Epithelial cell of esophagus (primary cell): ENCODE measurements around the gene FOXF2.

Experiments
- DNase-seq: peaks from one replicate; pipeline ENCODE4 v3.0.0; 2010; ENCODE audit warnings: low read depth
- H3K4me3 ChIP-seq: 2 replicates; pipeline ENCODE4 v1.5.1; 2011; ENCODE audit warnings: mild to moderate bottlenecking, low read length, control low read depth
- TF ChIP-seq, protein P1 (sequence below): IDR thresholded peaks from 2 replicates; pipeline ENCODE4 v1.5.1; 2011; ENCODE audit warnings: low read depth, mild to moderate bottlenecking, low read length, control low read depth, inconsistent platforms; ENCODE audit not compliant: insufficient read depth; ENCODE audit errors: missing control alignments

Gene FOXF2

DNA sequence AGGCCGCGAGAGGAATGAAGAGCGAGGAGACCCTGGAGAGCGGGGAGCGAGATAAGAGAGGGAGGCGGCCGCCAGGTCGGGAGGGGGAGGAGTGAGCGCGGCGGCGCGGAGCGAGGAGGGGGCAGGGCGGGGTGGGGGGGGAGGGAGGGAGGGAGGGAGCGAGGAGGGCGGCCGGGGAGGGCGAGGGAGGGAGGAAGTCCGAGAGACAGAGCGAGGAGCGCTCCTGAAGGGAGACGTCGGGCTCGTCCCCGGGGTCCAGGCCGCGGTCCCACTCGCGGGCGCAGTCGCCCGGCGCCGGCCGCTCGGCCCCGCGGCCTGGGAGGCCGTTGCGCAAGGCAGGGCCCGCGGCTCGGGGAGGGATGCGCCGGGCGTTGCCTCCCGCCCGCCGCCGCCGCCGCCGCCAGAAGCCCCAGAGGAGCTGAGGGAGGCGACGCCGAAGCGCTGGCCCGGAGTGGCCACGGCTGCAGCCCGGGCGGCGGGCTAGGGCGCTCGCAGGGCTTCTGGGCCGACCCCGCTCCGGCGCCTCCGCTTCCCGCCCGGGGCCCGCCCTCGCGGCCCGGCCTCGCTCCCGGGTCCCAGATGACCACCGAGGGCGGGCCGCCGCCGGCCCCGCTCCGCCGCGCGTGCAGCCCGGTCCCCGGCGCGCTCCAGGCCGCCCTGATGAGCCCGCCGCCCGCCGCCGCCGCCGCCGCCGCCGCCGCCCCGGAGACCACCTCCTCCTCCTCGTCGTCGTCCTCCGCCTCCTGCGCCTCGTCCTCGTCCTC lies at the start of gene FOXF2:
FOXF2 (plus strand) TSS at position 208 of the 764 bp plus-strand sequence; CDS start at position 580, 372 bp downstream.
- no peak for DNase-seq
- H3K4me3 ChIP-seq = peak within 1 kb of the TSS; percentile 32

DNA sequence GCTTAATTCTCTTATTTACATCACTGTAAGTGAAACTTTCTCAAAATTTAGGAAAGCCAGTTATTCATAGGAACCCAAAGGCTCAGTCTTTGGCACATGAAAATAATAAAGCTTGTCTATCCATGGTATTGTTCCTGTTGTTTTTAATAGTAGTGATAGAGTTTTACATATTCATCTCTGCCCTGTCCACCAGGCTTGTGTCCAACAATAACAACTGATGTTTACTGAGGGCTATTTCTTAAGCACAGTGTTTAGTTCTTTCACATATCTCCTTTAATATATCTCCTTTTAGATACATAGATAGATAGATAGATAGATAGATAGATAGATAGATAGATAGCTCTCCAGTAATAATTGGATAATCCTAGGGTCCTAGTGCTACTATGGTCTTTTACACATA lies 43.3 kb upstream of the FOXF2 start:
- TF ChIP-seq, protein P1, sequence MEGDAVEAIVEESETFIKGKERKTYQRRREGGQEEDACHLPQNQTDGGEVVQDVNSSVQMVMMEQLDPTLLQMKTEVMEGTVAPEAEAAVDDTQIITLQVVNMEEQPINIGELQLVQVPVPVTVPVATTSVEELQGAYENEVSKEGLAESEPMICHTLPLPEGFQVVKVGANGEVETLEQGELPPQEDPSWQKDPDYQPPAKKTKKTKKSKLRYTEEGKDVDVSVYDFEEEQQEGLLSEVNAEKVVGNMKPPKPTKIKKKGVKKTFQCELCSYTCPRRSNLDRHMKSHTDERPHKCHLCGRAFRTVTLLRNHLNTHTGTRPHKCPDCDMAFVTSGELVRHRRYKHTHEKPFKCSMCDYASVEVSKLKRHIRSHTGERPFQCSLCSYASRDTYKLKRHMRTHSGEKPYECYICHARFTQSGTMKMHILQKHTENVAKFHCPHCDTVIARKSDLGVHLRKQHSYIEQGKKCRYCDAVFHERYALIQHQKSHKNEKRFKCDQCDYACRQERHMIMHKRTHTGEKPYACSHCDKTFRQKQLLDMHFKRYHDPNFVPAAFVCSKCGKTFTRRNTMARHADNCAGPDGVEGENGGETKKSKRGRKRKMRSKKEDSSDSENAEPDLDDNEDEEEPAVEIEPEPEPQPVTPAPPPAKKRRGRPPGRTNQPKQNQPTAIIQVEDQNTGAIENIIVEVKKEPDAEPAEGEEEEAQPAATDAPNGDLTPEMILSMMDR = no peak
- H3K4me3 ChIP-seq = no peak overlapping the region

More for the DNA sequence above, at the start of gene FOXF2:
- TF ChIP-seq, protein P1 = no peak

DNA sequence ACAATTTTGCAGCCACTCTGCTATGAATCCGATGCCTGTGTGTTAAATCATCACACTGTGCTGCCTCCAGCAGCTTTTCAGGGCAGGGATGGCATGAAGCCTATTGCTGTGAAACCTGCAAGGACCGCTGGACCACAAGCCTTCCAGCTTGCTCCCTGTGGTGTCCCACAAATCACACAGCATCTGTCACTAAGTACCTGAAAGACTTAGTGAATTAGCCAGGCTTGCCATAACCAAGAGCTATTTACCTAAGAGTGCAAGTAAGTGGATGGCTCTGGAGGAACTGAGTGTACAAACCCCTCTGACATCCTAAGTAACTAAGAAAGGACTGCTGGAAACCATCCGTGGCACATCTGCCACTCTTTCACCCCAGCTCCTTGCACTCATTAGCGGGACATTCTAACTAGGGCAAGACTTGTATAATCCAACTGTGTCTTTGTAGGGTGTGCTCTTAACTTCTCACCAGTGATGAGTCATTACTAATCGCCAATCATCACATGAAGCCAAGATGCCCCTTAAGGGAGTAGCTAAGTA lies 42.8 kb upstream of the FOXF2 start:
- DNase-seq = no peak
- TF ChIP-seq, protein P1 = no peak
- no peak overlapping the region for H3K4me3 ChIP-seq

More for the DNA sequence above, 43.3 kb upstream of the FOXF2 start:
- DNase-seq = no peak

DNA sequence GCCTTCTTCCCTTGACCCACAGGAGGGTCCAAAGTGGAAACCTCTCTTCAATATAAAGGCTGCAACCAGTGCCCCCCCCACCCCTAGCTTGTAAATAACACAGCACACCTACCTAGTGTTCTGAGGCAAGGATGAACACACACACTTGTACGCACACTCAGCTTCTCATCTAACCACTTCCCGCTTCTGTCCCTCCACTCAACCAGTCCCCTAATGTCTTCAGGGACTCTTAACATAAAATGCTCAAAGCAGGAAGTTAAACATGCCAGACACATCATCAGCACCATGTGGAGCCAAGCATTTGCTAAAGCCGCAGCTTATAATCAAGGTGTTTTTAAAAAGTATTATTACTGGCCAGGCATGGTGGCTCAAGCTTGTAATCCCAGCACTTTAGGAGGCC lies 42.2 kb upstream of the FOXF2 start:
- TF ChIP-seq, protein P1 = no peak

DNA sequence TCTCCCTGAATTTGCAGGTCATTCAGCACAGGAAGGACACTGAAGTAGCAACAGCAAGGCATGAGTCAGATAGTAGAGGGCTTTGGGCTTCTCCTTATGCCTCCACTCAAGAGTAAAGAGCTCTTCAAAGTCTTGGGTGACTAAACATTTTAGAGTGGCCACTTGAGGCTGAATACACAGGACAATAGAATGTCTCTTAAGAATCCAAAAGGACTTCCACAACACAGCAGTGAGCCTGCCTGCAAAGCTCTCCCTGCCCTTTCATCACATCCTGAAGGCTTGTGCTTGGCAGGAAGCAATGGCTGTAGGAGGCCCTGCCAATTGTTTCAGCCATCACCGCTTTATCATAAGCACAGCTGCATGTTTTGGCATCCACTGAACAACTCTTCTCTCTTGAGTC lies 40.7 kb upstream of the FOXF2 start:
- H3K4me3 ChIP-seq = no peak overlapping the region
- no peak for DNase-seq
- TF ChIP-seq, protein P1 = no peak

More for the DNA sequence above, 42.2 kb upstream of the FOXF2 start:
- H3K4me3 ChIP-seq = no peak overlapping the region
- no peak for DNase-seq

DNA sequence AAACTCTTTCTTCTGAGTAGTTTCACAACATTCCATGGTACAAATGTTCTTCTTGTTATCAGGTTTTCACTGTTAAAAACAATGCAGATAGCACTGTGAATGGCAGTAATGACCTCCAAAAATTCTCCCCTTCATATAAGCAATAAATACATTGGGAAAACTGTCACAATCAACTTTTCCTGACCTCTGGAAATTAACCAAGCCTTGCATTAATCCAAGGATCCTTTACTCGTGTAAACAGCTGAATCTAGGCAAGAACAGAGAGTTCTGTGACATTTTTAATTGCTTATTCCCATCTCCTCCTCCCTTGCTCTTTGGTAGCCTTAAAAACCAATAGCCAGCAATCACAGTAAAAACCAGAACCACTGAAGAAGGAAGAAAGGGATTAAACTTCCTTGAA lies 39.7 kb upstream of the FOXF2 start:
- DNase-seq = no peak
- TF ChIP-seq, protein P1 = no peak

More for the DNA sequence above, 39.7 kb upstream of the FOXF2 start:
- no peak overlapping the region for H3K4me3 ChIP-seq
